HG03066 (cell line): ENCODE data around the gene CANT1.

ENCODE experiments used
- ATAC-seq: cut with Tn5 transposase; IDR thresholded peaks from one replicate; pipeline ENCODE4 v1.9.1; 2021; ENCODE audit warnings: low read depth; ENCODE audit not compliant: unreplicated experiment

The CANT1 gene

DNA sequence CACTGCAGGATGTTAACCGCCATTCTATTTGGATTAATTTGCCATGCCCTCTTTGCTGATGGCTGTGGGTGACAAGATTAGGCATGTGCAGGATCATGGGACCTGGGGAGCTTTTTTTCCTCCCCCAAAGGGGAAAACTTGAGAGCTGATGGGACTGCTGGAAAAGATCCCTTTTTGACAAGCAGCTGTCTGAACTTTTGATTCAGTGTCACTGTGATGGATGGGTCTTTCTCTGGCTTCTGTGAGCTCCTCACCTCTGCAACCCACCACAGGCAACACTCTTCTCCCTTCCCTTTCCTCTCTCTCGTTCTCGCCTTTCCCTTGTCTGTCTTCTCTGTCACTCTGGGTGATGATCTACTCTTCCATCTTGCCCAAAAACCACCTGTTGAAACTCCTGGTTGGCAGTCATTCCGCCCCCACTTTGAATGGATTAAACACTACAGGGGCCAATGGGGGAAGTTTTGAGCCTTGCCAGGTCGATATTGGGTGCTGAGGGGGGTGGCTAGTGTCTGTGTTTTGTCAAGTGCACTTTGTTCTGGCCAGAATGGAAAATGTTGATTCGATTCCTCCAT lies 3.1 kb upstream of the CANT1 start:
- no peak for ATAC-seq

DNA sequence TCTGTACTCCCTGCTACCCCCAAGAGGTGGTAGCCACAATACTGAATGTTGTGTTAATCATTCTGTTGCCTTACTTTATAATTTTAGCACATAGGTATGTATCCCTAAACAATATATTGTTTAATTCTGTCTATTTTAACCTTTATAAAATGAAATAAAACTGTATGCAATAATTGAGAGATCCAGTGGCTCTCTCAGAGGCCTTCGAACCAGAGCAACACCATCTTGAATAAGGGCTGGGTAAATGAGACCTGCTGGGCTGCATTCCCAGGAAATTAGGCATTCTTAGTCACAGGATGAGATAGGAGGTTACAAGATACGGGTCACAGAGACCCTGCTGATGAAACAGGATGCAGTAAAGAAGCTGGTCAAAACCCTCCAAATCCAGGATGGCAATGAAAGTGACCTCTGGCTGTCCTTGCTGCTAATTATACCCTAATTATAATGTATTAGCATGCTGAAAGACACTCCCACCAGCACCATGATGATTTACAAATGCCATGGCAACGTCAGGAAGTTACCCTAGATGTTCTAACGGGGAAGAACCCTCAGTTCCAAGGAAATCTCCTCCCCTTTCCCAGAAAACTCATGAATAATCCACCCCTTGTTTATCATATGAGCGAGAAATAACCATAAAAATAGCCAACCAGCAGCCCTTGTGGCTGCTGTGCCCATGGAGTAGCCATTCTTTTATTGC lies 2.0 kb upstream of the CANT1 start:
- no peak for ATAC-seq

DNA sequence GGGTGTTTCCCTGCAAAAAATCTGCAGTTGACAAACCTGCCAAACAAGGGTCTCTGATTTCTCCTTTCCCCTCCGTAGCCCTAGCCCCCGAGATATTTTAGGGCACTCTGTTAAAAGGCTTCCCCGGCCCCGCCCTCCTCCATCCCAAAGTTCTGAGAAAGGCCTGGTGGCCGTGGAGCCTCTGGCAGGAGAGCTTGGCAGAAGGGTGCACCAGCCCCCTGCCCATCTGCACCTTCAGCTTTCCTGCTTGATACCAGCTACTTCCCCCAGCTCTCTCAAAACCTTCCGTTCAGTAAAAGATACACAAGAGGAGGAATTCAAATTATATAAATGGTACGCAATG lies 711 bp upstream of the CANT1 start:
- no peak for ATAC-seq

GRCh38 chr17:79008666-79009387 lies 737 bp downstream of the CANT1 start:
- ATAC-seq = no peak

- ATAC-seq = no peak
Observed at GRCh38 chr17:79007504-79008381, 1.8 kb downstream of the CANT1 start.

- ATAC-seq = no peak
Observed at GRCh38 chr17:79006794-79007503, 2.6 kb downstream of the CANT1 start.

DNA sequence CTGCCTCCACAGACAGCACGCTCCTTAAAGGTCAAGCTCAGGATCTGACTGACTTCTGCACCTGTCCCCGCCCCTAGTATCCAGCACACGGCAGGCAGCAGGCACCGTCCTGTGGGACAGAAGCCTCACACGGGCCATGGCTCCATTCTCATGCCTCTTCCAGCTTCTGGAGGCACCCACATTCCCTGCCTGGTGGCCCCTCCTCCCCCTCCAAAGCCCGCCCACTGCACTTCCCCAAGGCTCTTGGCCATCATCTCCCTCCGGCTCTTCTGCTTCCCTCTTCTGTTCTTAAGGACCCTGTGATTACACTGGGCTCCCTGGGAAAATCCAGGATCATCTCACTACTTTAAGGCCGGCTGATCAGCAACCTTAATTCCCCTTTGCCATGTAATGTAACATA lies 3.5 kb downstream of the CANT1 start:
- no peak for ATAC-seq

DNA sequence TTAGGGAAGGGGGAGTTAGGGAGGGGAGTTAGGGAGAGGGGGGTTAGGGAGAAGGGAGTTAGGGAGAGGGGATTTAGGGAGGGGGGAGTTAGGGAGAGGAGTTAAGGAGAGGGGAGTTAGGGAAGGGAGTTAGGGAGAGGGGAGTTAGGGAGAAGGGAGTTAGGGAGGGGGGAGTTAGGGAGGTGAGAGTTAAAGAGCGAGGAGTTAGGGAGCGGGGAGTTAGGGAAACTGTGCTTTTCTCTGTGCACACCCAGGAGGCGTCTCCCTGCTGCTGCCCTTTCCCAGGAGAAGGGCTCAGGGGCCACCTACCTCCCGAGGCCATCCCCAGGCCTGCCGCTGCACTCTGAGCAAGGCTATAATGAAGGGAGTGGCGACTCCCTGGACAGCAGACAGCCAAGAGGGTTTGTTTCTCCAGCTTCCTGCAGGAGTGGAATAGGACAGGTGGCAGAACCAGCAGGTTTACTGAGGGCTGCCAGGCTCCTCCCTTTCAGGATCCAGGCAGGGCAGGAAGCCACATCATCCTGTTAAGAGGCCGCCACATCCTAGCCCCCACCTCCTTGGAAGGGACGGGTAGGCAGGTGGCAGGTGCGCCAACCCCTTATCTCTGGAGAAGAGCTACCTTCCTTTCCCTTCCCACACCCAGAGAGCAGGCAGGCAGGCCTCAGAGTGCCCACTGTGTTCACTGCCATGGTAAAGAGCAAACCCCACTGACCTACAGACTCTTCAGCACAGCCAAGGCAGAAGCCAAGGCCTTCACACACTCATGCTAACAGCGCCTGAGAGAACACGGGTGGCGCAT lies 4.3 kb downstream of the CANT1 start:
- ATAC-seq = no peak

DNA sequence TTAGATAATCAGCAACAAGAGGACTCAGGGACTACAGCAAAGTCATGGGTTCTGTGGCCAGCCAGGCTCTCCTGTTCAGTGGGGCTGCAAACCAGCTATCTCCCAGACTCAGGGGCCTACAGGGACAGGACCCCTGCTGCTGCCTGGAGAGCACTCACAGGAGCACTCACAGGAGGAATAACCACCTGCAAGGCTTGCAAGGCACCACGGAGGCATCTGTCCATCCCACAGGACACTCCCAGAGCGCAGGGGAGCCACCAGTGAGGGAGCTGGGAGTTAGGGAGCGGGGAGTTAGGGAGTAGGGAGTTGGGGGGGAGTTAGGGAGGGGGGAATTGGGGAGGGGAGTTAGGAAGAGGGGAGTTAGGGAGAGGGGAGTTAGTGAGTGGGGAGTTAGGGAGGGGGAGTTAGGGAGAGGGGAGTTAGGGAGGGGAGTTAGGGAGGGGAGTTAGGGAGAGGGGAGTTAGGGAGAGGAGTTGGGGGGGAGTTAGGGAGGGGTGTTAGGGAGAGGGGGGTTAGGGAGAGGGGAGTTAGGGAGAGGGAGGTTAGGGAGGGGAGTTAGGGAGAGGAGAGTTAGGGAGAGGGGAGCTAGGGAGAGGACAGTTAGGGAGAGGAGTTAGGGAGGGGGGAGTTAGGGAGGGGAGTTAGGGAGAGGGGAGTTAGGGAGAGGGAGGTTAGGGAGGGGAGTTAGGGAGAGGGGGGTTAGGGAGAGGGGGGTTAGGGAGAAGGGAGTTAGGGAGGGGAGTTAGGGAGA lies 5.7 kb downstream of the CANT1 start:
- no peak for ATAC-seq

DNA sequence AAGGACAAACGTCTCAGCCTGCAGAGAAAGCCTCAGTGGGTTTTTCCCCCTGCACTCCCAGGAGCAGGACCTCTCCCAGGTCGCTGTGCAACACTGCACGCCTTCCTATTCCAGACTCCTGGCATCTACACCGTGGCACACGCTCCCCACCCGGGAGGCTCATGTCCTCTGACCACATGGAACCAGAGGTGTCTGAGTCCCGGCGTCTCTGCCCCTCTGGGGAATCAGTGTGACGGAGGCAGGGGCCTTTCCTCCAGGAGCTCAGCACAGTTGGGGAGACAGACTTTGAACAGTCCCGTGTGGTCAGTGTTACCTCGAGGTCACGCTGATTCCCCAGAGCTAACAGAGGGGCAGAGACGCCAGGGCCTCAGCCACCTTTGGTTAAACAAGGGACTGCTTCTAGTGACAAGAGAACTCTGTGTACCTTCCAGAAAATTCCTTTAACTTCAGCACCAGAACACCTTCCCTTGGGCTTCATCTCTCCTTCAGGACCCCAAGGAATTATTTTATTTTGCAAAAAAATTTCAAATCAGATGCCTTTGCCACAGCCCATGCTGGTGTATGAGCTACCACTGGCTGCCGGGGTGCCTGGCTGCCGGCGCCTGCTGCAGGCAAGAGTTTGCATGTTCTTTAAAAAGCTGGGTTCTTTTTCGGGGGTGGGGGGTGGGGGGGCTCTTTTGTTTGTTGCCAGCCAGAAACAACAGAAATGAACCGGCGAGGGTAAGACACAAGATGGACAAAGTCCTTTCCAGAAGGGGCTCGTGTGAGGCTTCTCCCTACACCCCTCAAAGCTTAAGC lies 6.6 kb downstream of the CANT1 start:
- ATAC-seq = no peak

GRCh38 chr17:79002291-79002690 lies 7.3 kb downstream of the CANT1 start:
- no peak for ATAC-seq

DNA sequence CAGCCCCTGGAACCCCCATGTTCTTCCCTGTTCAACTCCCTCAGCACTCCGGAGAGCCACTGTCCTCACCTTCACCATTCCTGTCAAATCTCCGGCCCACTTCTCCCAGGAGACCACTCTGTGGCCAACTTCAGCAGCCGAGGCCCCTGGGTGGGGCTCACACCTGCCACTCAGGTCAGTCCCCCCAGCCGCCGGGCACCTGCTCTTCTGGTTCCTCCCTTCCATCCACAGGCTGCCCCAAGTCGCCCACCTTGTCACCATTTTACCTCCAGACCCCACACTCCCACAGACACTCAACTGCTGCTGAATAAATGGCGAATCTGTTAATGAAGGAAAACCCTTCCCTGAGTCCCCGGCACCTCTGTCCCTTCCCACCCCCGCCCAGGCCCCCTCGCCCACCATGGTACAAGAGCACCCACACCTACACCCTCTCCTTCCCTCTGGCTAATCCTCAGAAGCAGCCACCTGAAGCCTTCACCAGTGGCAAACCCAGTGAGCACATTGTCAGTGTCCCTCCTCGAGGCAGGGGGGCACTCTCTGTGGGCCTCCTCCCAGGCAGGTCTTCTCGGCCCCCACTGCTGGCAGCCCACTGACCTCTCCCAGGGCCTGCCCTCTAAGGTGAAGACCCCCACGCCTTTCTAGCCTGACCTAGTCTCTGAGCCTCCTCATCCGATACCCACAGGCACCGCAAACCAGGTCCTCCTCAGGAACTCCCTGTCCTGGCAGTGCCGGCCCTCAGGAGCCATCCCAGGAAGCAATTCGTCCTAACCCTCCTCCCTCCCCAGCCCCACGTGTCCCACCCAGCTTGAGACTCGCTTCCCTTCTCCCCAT lies 8.2 kb downstream of the CANT1 start:
- no peak for ATAC-seq

DNA sequence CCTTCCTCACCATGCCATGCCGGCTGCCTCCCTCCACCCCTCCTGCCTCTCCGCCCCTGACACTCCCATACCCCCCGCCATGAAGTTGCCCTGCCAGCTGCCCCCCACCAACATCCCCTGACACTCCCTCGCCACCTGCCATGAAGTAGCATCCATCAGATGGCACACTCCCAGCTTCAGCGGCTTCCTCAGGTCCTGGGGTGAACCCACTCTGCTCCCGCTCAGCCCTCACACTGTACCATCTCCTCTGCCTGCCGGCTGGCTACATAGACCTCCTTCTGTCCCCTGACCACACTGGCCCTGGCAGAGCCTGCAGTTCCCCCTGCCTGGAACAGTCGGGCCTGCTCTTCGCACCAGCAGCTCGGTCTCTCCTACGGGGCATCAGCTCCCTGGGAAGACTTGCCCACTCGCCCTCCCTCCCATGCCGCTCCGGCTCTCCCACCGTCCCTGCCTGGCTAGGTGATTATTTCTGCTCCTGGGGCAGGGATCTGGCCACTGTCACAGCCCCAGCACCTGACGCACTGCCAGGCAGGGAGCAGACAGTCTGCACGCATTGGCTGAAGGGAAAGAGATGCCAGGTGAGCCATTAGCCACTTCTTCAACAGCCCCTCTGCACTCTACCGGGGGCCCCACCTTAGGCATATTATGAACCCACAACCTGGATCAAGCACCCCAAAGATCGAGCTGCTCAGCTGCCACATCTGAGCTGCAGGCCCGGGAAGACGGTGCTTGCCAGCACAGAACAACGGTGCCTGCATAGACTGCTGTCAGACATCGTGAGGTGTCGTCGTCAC lies 9.0 kb downstream of the CANT1 start:
- no peak for ATAC-seq

GRCh38 chr17:78999947-79000395 lies 9.6 kb downstream of the CANT1 start:
- ATAC-seq = no peak

DNA sequence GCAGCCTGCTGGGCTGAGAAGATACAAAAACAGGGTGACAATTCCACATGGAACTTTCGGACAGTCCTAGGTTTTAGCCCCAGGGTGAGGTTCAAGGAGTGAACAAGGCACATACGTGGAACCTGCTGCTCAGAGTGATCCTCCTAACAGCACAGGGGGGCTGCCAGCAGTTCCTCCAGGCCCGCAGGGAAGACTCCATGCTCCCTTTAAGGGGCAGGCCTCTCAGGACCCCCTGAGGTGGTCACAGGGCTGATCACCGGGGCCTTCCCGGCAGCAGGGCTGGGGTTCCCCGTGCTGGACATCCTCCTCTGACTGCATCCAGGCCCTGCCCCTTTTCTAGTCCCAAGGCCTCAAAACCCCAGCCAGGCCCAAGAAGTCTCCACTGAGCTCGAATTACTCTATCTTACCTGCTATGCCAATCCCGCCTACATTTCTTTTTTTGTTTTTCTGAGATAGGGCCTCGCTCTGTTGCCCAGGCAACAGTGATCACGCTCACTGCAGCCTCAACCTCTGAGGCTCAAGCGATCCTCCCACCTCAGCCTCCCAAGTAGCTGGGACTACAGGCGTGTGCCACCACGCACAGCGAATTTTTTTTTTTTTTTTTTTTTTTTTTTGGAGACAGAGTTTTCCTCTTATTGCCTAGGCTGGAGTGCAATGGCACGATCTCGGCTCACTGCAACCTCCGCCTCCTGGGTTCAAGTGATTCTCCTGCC lies 10.4 kb downstream of the CANT1 start:
- no peak for ATAC-seq
